Choroid plexus epithelial cell (primary cell): ENCODE measurements around the gene RUNX2.

Experiments
- DNase-seq: peaks from one replicate; pipeline ENCODE4 v3.0.0-alpha.2; 2010; ENCODE audit warnings: low read depth
- H3K4me3 ChIP-seq: 2 replicates; pipeline ENCODE4 v1.5.1; 2011; ENCODE audit warnings: low read depth, mild to moderate bottlenecking, control low read depth, low read length, moderate library complexity
- TF ChIP-seq, protein P1 (sequence below): conservative IDR thresholded peaks from 2 replicates; pipeline ENCODE4 v1.5.1; 2011; ENCODE audit warnings: low read depth, mild to moderate bottlenecking, control low read depth, inconsistent platforms, low read length, moderate library complexity

RUNX2 gene

GRCh38 chr6:45679631-45680030 lies 351.5 kb downstream of the RUNX2 start:
- no peak overlapping the region for H3K4me3 ChIP-seq
- TF ChIP-seq, protein P1, sequence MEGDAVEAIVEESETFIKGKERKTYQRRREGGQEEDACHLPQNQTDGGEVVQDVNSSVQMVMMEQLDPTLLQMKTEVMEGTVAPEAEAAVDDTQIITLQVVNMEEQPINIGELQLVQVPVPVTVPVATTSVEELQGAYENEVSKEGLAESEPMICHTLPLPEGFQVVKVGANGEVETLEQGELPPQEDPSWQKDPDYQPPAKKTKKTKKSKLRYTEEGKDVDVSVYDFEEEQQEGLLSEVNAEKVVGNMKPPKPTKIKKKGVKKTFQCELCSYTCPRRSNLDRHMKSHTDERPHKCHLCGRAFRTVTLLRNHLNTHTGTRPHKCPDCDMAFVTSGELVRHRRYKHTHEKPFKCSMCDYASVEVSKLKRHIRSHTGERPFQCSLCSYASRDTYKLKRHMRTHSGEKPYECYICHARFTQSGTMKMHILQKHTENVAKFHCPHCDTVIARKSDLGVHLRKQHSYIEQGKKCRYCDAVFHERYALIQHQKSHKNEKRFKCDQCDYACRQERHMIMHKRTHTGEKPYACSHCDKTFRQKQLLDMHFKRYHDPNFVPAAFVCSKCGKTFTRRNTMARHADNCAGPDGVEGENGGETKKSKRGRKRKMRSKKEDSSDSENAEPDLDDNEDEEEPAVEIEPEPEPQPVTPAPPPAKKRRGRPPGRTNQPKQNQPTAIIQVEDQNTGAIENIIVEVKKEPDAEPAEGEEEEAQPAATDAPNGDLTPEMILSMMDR, result no peak
- no peak for DNase-seq

DNA sequence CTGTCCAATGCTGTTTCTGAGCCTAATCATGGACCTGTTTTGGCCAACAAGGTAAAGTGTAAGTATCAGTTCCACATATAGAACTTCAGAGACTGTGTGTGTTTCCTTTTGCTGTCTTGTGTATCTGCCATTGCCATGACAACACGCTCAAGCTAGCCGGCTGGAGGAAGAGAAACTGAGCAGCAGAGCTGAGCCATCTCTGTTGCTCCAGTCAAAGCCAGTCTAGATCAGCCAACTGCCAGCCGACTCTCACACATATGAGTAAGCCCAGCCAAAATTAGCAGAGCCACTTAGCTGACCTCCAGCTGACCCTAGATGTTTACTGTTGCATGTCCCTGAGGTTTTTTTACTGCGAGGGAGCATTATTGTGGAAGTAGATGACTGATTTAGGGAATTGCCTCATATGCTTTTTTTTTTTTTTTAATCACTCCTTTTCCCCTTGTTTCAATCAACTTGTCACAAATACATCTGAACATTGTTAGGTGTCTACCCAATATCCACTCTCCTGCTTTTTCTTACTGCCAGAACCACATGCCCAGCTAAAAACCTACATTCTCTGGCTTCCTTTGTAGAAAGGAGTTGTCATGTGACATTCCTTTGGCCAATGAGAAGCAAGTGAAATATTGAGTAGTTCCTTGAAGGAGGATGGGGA lies 353.9 kb downstream of the RUNX2 start:
- TF ChIP-seq, protein P1, result no peak
- DNase-seq, result no peak
- H3K4me3 ChIP-seq, result no peak overlapping the region

DNA sequence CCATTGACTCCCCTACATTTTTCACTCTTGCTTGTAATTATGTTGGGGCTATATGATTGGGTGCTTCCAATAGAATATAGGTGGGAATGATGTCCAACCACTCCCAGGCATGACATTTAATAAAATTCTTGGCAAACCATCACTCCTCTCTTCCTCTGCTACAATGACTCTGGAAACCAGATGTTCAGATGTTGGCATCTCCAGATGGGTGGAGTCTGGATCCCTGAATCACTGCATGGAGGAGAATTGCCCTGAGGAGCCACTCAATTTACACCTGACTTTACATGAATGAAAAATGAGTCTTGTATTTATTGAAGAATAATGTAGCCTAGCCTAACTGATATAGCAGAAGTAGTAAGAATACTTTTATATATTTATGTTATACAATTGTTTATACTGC lies 356.3 kb downstream of the RUNX2 start:
- no peak overlapping the region for H3K4me3 ChIP-seq
- TF ChIP-seq, protein P1, result no peak
- DNase-seq, result no peak

DNA sequence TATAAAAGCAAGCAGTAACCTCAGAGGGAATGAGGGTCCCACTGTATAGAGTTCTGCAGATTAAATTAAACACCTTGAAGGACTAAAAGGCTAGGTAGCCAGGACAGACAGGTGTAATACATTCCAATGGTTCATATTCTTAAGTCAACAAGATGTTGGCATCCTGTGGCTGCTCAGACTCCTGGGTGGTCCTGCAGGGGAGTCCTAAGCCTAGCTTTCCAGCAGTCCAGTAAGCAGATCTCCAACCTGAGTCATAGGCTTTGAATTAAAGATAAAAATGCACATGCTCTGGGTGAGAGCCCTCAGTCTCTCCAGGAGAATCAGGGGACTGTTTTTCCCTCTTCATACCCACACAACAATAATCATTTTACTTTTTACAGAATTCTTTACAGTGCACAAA lies 356.9 kb downstream of the RUNX2 start:
- no peak for DNase-seq
- no peak overlapping the region for H3K4me3 ChIP-seq
- TF ChIP-seq, protein P1, result no peak

DNA sequence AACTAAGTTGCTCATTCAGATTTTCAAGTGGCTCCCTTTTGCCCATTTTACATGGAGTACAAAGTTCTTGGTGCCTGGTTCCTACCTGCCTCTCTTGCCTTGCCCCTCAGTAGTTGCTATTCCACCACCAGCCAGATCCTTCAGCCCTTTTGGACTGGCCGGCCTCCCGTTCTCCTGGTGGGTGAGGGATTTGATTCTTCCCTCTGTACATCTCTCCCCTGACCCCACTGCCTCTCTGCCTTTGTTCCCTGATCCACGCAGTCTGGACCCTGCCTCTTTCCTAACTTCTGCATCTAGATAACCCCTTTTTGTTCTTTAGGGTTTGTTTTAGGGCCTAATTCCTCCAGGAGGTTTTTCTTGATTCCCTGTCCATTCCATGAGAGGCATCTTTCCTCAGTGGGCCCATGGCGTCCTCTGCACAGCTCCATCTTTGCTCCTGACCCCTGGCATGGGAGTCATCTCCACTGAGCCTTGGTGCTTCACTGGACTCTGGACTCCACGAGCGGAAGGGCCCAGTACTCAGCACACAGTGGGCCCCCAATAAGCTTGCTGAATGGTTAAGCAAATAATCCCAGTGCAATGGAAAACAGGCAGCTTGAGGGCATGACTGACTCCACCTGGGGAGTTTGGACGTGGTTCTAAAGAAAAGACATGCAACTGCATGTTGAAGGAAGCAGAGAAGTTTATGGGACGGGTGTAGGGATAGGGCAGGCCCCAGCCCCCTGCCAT lies 358.9 kb downstream of the RUNX2 start:
- no peak overlapping the region for H3K4me3 ChIP-seq
- no peak for DNase-seq
- TF ChIP-seq, protein P1, result no peak

DNA sequence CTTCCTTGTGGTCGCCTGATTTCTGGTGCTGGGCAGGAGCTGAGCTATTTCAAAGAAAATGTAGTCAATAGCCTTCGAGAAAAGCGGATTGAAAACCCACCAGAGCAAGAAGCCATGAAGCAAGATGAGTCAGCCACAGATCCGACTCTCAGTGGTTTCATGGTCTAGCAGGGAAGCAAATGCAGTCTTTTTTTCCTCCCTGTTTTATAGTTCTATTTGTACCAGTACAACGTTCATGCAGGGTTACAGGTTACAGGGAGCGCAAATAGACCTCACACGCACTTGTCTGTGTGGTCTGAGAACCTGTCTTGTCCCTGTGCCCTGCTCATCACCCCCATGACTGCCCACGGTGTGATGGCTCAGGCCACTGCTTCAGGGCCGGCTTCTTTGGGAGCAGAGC lies 359.4 kb downstream of the RUNX2 start:
- TF ChIP-seq, protein P1, result no peak
- no peak for DNase-seq
- no peak overlapping the region for H3K4me3 ChIP-seq

DNA sequence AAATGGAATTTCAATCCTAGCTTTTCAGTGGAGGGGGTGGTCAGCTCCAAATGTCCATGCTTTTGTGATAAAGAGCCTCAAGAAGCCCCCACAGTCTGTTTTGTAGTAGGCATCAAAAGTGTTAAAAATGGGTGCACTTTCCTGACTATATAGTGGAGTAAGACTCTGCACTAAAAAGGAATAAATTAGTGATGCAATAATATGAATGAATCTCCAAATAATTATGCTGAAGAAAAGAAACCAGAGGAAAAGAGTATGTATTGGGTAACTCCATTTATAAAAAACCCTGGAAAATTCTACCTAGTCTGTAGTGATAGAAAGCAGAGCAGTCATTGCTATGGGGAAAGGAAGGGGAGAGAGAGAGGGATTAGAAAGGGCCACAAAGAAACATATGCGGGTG lies 360.1 kb downstream of the RUNX2 start:
- TF ChIP-seq, protein P1, result no peak
- no peak overlapping the region for H3K4me3 ChIP-seq
- DNase-seq, result no peak
